Activated effector memory CD4-positive, alpha-beta T cell treated with anti-CD3 and anti-CD28 coated beads, Interleukin-2, amount 50 U/mL, for 16 hours (primary cell): ENCODE measurements around the gene MAP3K14.
A peak's percentile ranks its signal among the peaks of the same experiment; 100 is the strongest.

Source experiments
- DNase-seq: peaks from one replicate; pipeline ENCODE4 v3.0.0-alpha.2; 2020

MAP3K14 gene

GRCh38 chr17:45231481-45232116, 85.2 kb downstream of the MAP3K14 start:
- DNase-seq: peak; percentile 75

- peak; percentile 62 for DNase-seq
Measured at GRCh38 chr17:45230787-45231480, 85.9 kb downstream of the MAP3K14 start.

- peak; percentile 65 for DNase-seq
Measured at GRCh38 chr17:45230410-45230786, 86.4 kb downstream of the MAP3K14 start.

- peak; percentile 74 for DNase-seq
Measured at GRCh38 chr17:45229681-45230409, 87.0 kb downstream of the MAP3K14 start.

- DNase-seq: peak; percentile 94
Measured at GRCh38 chr17:45228763-45229539, 87.9 kb downstream of the MAP3K14 start.

GRCh38 chr17:45227926-45228762, 88.7 kb downstream of the MAP3K14 start:
- peak; percentile 74 for DNase-seq

GRCh38 chr17:45227101-45227925, 89.5 kb downstream of the MAP3K14 start:
- peak; percentile 70 for DNase-seq

GRCh38 chr17:45226576-45226975, 90.2 kb downstream of the MAP3K14 start:
- DNase-seq: no peak

- peak; percentile 98 for DNase-seq
Measured at GRCh38 chr17:45225964-45226530, 90.8 kb downstream of the MAP3K14 start.

GRCh38 chr17:45225051-45225700, 91.6 kb downstream of the MAP3K14 start:
- peak; percentile 83 for DNase-seq

GRCh38 chr17:45224671-45225050, 92.2 kb downstream of the MAP3K14 start:
- DNase-seq: peak; percentile 72

- DNase-seq: peak; percentile 80
Measured at GRCh38 chr17:45223539-45224528, 93.0 kb downstream of the MAP3K14 start.

- DNase-seq: no peak
Measured at GRCh38 chr17:45222996-45223538, 93.8 kb downstream of the MAP3K14 start.

GRCh38 chr17:45222289-45222995, 94.4 kb downstream of the MAP3K14 start:
- peak; percentile 83 for DNase-seq

- no peak for DNase-seq
Measured at GRCh38 chr17:45222014-45222288, 94.9 kb downstream of the MAP3K14 start.

- DNase-seq: peak; percentile 87
Measured at GRCh38 chr17:45221081-45222013, 95.5 kb downstream of the MAP3K14 start, which contains the start of gene FMNL1. TSS of gene FMNL1 (plus strand) at chr17:45221885. CDS start at chr17:45222125, 240 bp downstream.

- no peak for DNase-seq
Measured at GRCh38 chr17:45220079-45220478, 96.7 kb downstream of the MAP3K14 start.
